Activated naive CD4-positive, alpha-beta T cell treated with Interleukin-2 at 50 U/mL for 16 hours (primary cell): ENCODE measurements around the gene MYO1D.
"Not testable (repeated sequence)": the region's sequence is repeated elsewhere in the genome, so short reads cannot be mapped to it uniquely, and the experiment has no call there.

Experiments used
- DNase-seq: peaks from one replicate; pipeline ENCODE4 v3.0.0-alpha.2; 2020

MYO1D gene

DNA sequence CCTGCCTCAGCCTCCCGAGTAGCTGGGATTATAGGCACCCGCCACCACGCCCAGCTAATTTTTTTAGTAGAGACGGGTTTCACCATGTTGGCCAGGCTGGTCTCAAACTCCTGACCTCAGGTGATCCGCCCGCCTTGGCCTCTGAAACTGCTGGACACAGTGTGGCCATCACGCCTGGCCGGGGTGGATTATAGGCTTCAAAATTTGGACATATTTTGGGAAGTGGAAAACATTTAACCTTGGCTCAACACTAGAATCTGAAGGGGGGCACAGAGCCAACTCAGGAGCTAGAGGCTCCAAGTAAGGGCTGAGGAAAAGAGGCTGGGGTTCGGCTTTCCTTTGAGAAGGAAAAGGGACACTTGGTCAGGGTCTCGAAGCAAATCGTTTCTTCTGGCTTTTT lies 392.3 kb downstream of the MYO1D start:
- no peak for DNase-seq

DNA sequence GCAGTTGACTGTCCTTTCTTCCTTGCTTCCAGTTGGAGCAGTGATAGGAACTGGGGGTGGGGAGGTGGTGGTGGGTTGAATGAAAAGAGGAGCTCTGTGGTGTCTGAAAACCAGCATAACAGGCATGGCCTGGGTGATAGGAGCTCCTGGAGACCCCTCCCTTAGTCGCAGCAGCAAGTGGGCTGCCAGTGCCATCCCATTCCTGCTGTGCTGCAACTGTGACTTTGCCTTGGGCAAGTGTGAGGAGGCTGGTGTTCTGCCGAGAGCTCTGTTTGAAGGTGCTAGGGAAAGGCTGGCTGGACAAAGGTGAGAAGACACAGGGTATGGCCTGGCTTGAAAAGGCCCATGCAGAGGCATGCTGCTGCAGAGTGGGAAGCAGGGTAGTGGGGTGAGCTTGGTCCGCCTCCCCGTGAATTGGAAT lies 392.9 kb downstream of the MYO1D start:
- DNase-seq, result no peak

DNA sequence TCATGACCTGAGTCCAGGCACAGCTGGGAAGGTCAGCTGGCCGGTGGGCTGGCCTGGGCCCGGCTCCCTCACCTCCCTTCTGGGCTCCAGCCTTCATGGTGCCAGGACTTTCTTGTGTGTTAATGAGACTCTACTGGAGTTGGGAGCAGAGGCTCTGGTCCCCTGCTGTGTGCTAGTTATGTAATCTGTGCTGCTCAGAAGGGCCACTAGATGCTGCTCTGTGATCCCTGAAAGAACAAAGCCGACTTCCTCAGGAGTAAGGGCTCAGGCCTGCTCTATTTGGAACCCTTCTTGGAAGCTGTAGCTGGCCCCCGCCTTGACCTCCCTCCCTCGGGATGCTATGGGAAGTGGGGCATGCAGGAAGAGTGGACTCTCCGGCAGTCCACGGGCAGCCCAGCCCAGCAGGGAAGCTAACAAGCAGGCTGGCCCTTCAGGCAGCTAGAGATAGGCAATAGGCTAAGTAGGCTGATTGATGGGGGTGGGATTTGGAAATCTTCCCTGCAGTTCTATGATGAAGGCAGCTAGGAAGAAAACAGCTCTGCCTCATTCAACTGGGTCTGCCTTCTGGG lies 393.4 kb downstream of the MYO1D start:
- peak; percentile 37 for DNase-seq

DNA sequence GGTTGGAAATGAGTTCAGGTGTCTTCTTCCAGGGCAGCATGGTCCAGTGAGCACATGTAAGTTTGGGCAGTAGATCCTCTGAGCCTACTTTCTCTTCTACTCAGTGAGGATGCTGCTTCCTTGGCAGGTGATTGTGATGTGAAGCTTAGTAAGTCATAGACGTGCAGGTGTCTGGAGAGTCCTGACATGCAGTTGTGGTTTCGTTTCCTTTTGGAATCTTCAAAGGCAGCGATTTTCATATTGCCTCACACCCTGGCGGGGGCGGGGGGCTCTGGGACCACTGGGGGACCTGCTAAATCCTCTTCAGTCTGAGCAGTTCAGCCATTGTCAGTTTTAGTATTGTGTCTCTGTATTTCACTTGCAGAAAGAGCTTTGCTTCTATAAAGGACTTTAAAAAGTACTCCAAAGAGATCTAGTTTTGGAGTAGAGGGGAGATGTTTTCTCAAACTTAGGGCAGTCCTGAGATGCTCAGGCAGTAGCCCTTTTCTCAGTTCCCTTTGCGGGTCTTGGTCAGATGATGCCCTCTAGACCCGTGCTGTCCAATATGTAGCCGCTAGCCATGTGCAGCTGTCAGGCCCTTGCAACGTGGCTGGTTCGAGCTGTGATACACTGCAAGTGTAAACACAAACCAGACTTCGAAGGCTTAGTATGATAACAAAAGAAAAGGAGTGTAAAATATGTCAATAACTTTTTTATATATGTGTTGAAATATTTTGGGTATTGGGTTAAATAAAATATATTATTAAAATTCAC lies 394.2 kb downstream of the MYO1D start:
- no peak for DNase-seq

DNA sequence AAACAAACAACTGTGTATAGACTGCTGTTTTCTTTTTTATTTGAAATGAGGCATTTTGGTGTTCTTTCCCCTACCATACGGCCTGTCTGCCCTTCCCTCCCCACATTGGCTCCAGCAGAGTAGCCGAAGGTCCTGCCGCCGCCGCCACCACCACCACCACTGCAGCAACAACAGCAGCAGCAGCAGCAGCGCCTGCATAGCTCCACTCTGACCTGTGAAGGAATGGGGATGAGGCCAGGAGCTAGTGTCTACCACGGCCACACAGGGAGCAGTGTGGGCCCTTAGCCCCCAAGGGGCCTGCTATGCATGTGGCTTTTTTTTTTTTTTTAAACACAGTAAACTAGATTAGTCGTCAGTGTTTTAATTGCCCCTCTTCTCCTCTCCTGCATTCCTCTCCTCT lies 395.7 kb downstream of the MYO1D start:
- no peak for DNase-seq

DNA sequence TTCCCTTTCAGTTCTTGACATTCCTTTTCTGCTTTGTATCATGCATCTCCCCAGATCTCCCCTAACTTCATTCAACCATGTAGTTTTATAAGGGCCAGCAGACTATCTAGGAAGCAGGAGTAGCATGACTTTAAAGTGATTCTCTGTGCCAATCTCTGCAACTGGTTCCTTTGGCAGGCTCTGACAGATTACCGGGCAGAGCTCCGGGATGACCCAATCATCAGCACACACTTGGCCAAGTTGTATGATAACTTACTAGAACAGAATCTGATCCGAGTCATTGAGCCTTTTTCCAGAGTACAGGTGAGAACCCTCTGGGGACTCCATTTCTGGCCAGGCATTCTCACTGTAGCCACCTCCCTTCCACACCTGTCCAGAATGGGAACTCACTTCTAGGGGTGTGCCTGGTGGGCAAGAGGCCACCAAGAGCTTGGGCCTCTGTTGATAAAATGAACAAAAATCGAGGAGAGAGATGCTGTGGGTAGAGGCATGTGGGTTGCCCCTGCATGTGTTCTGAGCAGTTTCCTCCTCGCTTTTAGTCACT lies 397.8 kb downstream of the MYO1D start:
- DNase-seq, result no peak

DNA sequence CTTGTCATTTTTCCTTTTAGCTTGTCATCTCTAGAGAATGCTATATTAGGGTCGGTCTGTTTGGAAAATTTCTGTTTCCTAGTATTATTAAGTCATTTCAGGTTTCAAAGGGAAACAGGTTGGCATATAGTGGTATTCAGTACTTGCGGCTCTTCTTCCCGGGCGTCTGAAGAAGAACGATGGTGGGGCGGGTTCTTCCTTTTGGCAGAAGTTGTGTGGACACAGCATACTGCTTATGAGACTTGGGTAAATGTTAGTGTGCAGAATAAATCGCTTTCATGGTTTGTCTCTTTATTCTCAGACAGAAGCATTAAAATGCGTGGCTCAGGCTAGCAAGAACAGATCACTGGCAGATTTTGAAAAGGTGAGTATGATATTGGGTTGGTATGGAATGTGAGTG lies 399.7 kb downstream of the MYO1D start:
- DNase-seq, result no peak

DNA sequence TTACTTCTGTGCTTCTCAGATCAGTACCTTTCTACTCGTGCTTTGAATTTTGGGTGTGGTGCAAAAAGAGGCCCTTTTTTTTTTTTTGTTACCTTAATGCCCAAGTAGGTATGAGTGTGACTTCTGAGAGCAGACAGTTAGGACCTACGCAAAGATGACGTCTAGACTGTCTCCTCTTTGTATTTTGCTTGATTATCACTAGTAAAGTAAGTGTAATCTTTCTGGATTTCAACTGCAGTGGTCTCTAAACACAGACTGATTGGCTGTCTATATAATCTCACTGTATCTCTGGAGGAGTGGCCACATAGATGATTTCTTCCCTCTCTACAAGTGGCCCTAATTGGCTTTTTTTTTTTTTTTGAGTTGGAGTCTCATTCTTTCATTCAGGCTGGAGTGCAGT lies 401.7 kb downstream of the MYO1D start:
- DNase-seq, result no peak

DNA sequence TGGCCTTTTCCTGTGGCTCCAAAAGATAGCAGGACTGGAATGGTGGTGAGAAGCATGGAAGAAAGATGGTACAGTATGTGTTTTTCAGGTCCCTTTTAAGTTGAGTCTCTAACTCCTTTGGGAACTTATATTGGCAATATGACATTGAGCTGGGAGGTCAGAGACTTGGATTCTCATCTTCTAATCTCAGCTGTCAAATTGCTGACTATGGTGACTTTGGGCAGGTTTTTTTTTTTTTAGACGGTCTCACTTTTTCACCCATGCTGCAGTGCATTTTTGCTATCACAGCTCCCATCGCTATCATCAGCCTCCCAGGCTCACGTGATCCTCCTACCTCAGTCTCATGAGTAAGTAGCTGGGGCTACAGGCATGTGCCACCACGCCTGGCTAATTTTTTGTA lies 405.3 kb downstream of the MYO1D start:
- DNase-seq, result no peak

DNA sequence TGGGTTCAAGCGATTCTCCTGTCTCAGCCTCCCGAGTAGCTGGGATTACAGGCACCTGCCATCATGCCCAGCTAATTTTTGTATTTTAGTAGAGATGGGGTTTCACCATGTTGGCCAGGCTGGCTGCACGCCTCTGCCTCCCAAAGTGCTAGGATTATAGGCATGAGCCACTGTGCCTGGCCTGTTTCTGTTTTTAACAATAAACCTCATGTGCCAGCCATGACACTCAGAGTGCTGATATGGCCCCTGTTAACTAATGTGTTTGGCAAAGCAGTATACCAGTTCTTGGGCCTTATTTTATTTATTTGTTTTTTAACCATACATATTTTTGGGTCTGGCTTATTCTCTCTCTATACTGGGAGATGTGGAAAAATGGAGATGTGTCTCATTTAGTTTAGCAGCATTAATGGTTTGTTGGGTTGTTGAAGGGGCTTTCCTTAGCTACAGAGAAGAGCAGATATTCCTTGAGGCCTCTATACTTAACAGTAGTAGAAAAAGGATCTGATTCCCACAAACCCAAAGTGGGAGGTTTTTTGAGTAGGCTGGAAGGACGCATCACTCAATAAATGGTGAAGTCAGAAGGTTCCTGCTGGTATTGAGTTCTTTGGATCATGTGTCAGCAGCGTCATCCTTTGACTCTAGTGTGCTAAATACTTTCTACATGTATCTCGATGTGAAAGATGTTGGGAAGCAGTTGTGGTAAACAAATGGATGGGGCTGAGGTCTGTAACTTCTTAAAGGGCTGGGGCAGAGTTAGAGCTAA lies 406.3 kb downstream of the MYO1D start:
- no peak for DNase-seq

DNA sequence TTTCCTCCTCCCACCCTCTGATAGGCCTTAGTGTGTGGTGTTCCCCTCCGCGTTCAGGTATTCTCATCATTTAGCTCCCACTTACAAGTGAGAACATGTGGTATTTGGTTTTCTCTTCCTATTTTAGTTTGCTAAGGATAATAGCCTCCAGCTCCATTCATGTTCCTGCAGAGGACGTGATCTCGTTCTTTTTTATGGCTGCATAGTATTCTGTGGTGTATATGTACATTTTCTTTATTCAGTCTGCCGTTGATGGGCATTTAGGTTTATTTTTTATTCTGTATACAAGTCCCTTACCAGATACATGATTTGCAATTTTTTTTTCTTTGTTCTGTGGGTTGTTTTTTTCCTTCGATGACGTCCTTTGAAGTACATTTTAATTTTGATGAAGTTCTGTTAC lies 409.0 kb downstream of the MYO1D start:
- DNase-seq, result no peak

DNA sequence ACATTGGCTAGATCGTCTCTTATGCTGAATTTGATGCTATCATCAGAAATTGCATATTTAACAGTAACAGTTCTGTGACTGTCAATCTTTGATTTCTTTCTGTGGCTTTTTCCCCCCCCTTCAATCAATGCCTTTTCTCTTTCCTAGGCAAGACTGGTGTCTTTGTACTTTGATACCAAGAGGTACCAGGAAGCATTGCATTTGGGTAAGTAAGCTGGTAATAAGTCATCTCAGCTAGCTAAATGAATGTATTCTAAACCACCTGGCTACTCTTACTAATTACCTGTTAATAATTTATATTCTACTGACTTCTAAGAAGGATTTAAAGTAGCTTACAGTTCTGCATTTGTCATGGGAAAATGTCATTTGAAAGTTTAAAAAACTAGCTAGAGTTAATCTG lies 412.6 kb downstream of the MYO1D start:
- no peak for DNase-seq

DNA sequence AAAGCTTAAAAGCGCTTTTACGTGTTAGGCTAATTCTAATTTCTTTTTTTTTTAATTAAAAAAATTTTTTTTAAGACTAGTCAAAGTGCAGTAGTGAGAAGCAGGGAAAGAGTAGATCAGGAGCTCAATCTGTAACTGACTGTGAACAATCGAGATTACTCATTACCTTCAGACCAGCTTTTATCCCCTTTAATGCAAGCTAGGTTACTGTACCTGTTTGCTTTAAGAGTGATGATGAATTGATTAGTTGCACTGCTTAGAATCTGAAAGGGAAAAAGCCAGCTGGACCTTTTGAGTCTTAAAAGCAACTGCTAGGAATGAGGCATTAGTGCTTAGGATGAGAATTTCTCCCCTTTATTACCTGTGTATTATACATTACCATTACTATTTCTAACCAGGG lies 413.6 kb downstream of the MYO1D start:
- DNase-seq, result no peak

DNA sequence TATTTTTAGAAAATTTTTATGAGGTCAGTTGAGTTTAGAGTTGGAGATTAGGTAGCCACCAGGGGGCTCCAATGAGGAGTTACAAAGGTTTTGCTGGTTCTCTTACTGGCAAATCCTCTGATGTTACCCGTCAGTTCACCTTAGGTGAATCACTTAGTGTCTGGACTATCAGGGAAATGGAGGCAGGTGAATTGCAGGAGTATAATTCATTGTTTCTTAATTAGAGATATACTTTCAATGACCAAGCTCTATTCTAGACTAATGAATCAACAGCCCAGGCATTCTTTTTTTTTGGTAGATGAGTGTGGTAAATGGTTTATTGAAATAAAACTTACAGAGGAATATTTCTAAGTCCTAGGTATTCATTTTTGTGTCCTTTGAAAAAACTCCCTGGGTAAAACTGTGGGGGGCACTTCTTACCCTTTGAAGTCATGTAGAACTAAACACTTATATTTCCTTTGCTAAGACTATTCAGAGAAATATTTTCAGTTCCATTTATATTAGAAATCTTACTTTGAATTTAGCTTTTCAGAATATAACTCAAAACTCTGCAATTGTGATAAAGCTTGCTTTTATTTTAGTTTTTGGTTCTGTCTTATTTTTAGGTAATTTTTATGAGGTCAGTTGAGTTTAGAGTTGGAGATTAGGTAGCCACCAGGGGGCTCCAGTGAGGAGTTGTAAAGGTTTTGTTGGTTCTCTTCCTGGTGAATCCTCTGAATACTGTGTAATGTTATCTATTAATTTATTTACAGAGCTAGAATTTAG lies 414.9 kb downstream of the MYO1D start:
- peak; percentile 67 for DNase-seq

DNA sequence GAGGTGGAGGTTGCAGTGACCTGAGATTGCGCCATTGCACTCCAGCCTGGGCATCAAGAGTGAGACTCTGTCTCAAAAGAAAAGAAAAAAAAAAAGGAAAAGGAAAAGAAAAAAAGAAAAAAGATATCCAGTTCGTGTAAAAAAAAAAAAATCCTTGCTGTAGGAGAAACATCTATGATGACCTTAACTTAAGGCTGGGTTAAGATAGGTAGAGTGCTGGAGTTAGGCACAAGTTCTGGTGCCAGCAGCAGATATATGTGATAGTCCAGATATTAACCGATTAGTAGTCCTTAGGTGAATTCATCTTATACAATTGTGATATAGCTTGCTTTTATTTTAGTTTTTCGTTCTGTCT lies 415.4 kb downstream of the MYO1D start:
- no peak for DNase-seq

DNA sequence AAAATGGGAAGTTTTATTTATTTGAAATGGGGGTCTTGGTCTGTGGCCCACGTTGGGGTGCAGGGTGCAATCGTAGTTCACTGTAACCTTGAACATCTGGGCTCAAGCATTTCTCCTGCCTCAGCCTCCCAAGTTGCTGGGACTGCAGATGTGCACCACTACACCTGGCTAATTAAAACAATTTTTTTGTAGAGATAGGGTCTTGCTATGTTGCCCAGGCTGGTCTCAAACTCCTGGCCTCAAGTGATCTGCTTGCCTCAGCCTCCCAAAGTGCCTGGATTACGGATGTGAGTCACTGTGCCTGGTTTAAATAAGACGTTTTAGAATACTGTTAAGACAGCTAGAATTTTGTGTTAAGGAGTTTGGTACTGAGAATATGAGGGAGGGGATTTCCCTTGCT lies 416.9 kb downstream of the MYO1D start:
- no peak for DNase-seq

DNA sequence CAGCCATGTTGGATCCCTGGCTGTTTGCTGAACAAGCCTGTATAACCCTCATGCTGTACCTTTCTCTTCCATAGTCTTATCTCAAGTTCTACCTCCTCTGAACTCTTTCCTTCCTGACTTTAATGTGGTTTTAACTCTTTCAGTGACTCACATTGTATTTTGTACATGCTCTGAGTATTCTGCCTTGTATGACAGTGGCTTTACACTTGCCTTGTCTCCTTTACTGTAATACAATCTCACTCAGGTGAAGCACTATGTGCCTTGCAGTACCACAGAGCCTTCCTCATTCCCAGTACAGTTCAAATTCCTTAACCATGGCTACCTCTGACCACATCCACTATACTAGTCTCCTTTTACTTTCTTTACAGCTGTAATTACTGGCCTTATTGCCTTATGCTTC lies 418.6 kb downstream of the MYO1D start:
- DNase-seq, result no peak

DNA sequence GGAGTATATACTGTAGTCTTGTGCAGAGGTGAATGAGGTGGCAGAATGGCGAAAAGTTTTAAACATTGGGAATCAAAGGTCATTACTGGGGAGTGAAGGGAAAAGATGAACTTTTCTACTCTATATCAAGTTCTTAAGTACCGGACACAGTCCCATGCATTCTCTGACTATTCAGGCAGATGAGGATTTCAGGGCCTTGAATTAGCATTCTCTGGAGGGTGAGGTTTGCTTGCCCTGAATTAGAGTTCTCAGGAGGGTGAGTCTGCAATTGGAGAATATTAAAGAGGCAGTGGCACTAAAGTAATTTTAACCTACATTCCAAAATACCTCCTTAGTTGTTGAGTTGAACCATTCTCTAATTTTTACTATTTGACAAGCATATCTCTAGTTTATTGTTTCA lies 423.6 kb downstream of the MYO1D start:
- DNase-seq, result no peak

DNA sequence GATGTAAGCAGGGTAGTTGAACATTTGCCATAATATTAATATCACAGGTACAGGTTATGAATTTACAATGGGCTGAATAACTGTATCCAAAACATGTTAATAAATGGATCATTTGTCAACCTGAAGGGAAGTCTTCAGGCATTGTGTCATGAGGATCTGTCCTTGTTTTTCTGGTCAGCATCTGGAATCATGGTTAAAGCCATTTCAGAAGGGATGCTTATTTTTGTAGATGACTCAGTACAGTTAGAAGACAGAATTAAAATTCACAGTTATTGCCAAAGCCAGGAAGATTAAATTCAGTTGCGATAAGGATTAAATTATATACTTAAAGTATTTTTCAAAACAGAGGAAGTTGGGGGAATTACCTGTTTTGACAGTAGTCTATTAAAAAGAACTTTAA lies 424.6 kb downstream of the MYO1D start:
- DNase-seq, result no peak

DNA sequence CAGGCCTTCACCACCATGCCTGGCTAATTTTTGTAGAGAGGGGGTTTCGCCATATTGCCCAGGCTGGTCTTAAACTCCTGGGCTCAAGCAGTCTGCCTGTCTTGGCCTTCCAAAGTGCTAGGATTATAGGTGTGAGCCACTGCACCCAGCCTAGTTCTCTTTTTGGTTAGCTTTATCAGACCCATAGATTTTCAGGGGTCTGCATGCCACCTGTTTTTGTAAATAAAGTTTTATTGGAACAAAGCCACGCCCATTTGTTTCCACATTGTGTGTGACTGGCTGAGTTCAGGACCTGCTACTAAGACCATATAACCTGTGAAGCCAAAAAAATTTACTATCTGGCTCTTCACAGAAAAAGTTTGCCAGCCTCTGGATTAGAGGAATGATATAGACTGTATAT lies 425.0 kb downstream of the MYO1D start:
- no peak for DNase-seq

DNA sequence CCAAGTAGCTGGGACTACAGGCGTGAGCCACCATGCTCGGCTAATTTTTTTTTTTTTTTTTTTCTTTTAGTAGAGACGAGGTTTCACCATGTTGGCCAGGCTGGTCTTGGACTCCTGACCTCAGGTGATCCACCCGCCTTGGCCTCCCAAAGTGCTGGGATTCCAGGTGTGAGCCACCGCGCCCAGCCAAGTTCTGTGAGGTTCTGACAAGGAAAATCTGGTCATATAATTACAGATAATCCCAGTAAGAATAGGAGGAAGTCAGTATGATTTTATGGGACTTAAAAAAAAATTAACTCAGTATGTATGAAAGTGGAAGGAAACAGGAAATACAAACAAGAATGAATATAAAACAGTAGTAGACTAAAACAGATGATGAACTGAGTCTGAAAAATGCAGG lies 426.5 kb downstream of the MYO1D start:
- not testable (repeated sequence) for DNase-seq

DNA sequence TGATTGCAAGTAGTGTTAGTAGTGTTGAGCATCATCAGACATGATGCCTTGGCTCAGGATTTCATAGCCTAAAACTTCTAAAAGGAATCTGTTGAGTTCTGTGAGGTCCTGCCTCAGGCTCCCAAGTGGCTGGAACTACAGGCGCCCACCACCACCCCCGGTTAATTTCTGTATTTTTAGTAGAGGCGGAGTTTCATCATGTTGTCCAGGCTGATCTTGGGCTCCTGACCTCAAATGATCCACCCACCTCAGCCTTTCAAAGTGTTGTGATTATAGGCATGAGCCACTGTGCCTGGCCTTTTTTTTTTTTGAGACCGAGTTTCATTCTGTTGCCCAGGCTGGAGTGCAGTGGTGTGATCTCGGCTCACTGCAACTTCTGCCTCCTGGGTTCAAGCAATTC lies 427.0 kb downstream of the MYO1D start:
- no peak for DNase-seq

DNA sequence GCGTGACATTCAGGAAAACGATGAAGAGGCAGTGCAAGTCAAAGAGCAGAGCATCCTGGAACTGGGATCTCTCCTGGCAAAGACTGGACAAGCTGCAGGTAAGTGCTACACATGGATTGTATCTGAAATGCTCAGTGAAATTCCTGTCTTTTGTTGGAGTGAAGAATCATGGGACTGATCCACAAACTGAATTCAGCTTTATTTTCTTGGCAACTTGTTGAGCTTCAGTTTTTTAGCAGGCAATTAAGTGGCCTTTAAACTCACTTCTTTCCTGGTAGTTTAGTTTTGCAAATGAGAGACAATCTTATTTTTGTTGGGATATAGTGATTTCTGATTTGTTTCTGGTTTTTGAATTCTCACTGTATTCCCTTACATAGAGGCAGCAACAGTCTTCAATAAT lies 430.0 kb downstream of the MYO1D start:
- no peak for DNase-seq
